GM18951 (cell line): ENCODE data around the gene ALAS1.

ENCODE experiments used
- POLR2A ChIP-seq: IDR thresholded peaks from 4 replicates; pipeline ENCODE4 v1.6.1; 2011; ENCODE audit warnings: mild to moderate bottlenecking; ENCODE audit not compliant: insufficient read length, insufficient read depth; ENCODE audit errors: extremely low read depth
- in situ Hi-C: fragments of 300-500 bp; cut with MboI; formaldehyde crosslinking; loops from one replicate; pipeline ENCODE4 v1.12.0; 2022; ENCODE audit warnings: low sequenced_read_pairs, mixed read lengths, inconsistent platforms; ENCODE audit not compliant: unreplicated experiment

ALAS1 gene

GRCh38 chr3:52233108-52233591 lies 35.2 kb downstream of the ALAS1 start:
- TF ChIP-seq POLR2A, result no peak
- in situ Hi-C loops, result no loop called here

GRCh38 chr3:52233968-52234367 lies 36.0 kb downstream of the ALAS1 start:
- TF ChIP-seq POLR2A, result no peak
- in situ Hi-C loops, result no loop called here

GRCh38 chr3:52234516-52235447 lies 36.8 kb downstream of the ALAS1 start:
- in situ Hi-C loops, result no loop called here
- TF ChIP-seq POLR2A, result no peak

GRCh38 chr3:52236424-52236886 lies 38.5 kb downstream of the ALAS1 start:
- no peak for TF ChIP-seq POLR2A
- in situ Hi-C loops, result no loop called here

GRCh38 chr3:52237006-52237656 lies 39.2 kb downstream of the ALAS1 start:
- no peak for TF ChIP-seq POLR2A
- in situ Hi-C loops, result no loop called here

- in situ Hi-C loops, result no loop called here
These were observed 39.8 kb downstream of the ALAS1 start for GRCh38 chr3:52237657-52238172.

GRCh38 chr3:52238193-52238760 lies 40.3 kb downstream of the ALAS1 start:
- in situ Hi-C loops, result no loop called here
- no peak for TF ChIP-seq POLR2A

More at GRCh38 chr3:52237657-52238172, 39.8 kb downstream of the ALAS1 start:
- no peak for TF ChIP-seq POLR2A

GRCh38 chr3:52238761-52239701 lies 41.1 kb downstream of the ALAS1 start, which contains the start of gene TWF2:
Gene TWF2 (minus strand): TSS chr3:52239158. CDS start chr3:52239016, 142 bp downstream.
- in situ Hi-C loops, result no loop called here
- TF ChIP-seq POLR2A, result peak; percentile 94

GRCh38 chr3:52240059-52240885 lies 42.3 kb downstream of the ALAS1 start:
- in situ Hi-C loops, result no loop called here
- TF ChIP-seq POLR2A, result peak; percentile 42

- no peak for TF ChIP-seq POLR2A
- in situ Hi-C loops, result no loop called here
These were observed 43.0 kb downstream of the ALAS1 start for GRCh38 chr3:52240886-52241370.

- no peak for TF ChIP-seq POLR2A
- in situ Hi-C loops, result no loop called here
These were observed 44.1 kb downstream of the ALAS1 start for GRCh38 chr3:52242039-52242438.
